HFFc6 (cell line): ENCODE results near the gene GSTO1. TPM values are rescaled to one million over a fixed set of nuclear protein-coding genes. Genes with fewer than 3 reads are reported as not detected.
"Not testable (repeated sequence)": the region's sequence is repeated elsewhere in the genome, so short reads cannot be mapped to it uniquely, and the experiment has no call there.

Source experiments
- DNase-seq: peaks from one replicate; pipeline ENCODE4 v3.0.0-alpha.2; 2018
- H3K27ac Mint-ChIP-seq: 2 replicates; pipeline ENCODE4 v1.8.0; 2020; ENCODE audit warnings: mild to moderate bottlenecking, mixed read lengths
- H3K27me3 Mint-ChIP-seq: 2 replicates; pipeline ENCODE4 v1.8.0; 2021; ENCODE audit warnings: mild to moderate bottlenecking, moderate library complexity, mixed read lengths; ENCODE audit not compliant: insufficient read depth
- H3K36me3 Mint-ChIP-seq: 2 replicates; pipeline ENCODE4 v1.8.0; 2021; ENCODE audit warnings: low read depth, mixed read lengths
- H3K4me1 Mint-ChIP-seq: 2 replicates; pipeline ENCODE4 v1.8.0; 2020; ENCODE audit warnings: low read depth, mixed read lengths
- H3K4me3 Mint-ChIP-seq: 2 replicates; pipeline ENCODE4 v1.8.0; 2020; ENCODE audit warnings: mild to moderate bottlenecking, moderate library complexity, mixed read lengths
- H3K9me3 Mint-ChIP-seq: 2 replicates; pipeline ENCODE4 v1.8.0; 2020; ENCODE audit warnings: mild to moderate bottlenecking, mixed read lengths
- CTCF ChIP-seq: fragments of 200-600 bp; sonication (generic); IDR thresholded peaks from 2 replicates; pipeline ENCODE4 v1.5.0; 2021; ENCODE audit warnings: antibody characterized with exemption, mild to moderate bottlenecking
- total RNA-seq, 6 experiments: library from RNA; stranded (reverse); fragmentation: NEBNext Ultra II Directional; extraction: Animal tissue kit (Norgen Biotek cat#: 25700); gene quantifications; 2 replicates in 1 of 6; 3 replicates in 5 of 6; pipeline ENCODE4 v1.2.3, GENCODE V29; 2021

Gene GSTO1
- total RNA-seq, 6 experiments from 2014 or later: 213 to 242 (median 224) TPM

DNA sequence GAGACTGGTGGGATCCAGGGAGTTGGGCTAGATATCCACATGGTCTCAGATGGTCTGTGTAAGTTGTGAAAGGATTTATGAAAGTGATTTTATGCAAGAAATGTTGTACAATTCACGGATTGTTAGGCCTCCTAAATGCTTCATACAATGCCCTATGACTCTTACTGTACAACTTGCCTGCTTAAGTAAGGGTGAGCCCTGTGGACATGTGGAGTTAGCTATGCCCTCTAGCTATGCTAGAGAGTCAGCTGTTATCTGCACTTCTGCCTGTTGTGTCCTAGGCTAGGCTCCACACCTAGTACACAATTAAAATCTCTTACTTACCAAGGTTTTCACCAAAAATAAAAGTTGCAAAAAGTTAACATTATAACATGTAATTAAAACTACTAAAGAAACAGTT is 20.9 kb upstream of the GSTO1 start:
- DNase-seq: no peak
- H3K4me1 Mint-ChIP-seq: peaks cover 16% of the 10 kb centered on the region
- no peaks in the 10 kb centered on the region for H3K9me3 Mint-ChIP-seq
- H3K36me3 Mint-ChIP-seq: no peaks in the 10 kb centered on the region
- TF ChIP-seq CTCF: no peak
- peak overlapping the region; percentile 46; the same call in 1 of the 2 replicates for H3K4me3 Mint-ChIP-seq
- H3K27me3 Mint-ChIP-seq: peaks cover 6% of the 10 kb centered on the region
- H3K27ac Mint-ChIP-seq: no peak overlapping the region

GRCh38 chr10:104234934-104235333 is 19.8 kb upstream of the GSTO1 start:
- Mint-ChIP-seq H3K27me3 (peaks cover 6% of the 10 kb centered on the region), H3K27ac (no peak overlapping the region), H3K4me1 (peaks cover 16% of the 10 kb centered on the region), H3K36me3 (no peaks in the 10 kb centered on the region), H3K9me3 (no peaks in the 10 kb centered on the region), H3K4me3 (no peak overlapping the region)
- no peak for DNase-seq
- TF ChIP-seq CTCF: no peak

- peaks cover 8% of the 10 kb centered on the region for H3K27me3 Mint-ChIP-seq
- no peak overlapping the region for H3K27ac Mint-ChIP-seq
- H3K9me3 Mint-ChIP-seq: no peaks in the 10 kb centered on the region
- no peak for TF ChIP-seq CTCF
- H3K36me3 Mint-ChIP-seq: no peaks in the 10 kb centered on the region
- peaks cover 15% of the 10 kb centered on the region for H3K4me1 Mint-ChIP-seq
- no peak for DNase-seq
- H3K4me3 Mint-ChIP-seq: no peak overlapping the region
These were observed 18.9 kb upstream of the GSTO1 start for GRCh38 chr10:104235801-104236200.

DNA sequence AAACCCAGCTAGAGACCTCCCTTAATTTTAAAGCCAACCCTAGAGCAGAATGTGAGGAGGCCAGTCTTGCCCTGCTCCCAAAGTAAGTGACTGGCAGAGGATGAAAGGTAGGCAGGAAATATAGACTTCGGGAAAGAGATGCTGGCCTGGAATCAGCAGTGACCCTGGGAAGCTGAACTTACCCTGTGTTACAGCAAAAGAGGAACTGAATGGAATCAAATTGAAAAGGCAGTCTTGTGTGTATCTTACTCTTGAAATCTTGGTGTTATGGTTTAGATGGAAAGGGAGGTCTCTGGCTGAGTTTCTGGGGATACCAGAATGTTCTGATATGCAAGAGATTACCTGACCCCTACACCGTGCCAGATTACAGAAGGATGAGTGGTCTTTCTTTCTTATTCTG is 14.6 kb upstream of the GSTO1 start:
- TF ChIP-seq CTCF: no peak
- Mint-ChIP-seq H3K9me3 (no peaks in the 10 kb centered on the region), H3K4me3 (no peak overlapping the region), H3K27me3 (peaks cover 6% of the 10 kb centered on the region), H3K36me3 (no peaks in the 10 kb centered on the region), H3K27ac (no peak overlapping the region), H3K4me1 (no peaks in the 10 kb centered on the region)
- DNase-seq: no peak

DNA sequence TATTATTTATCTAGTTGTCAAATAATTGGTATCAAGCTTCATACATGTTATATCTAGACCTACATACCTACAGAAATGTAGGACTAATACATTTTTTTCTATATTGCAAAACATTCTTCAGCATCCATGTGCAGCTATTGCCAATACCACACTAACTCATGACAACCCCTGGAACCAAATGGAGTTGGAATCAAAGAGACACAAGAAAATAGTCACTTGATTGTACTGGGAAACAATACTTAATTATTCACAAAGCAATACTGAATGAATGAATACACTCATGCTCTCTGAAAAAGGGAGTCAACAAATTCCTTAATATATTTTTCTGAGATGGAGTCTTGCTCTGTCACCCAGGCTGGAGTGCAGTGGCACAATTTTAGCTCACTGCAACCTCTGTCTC is 12.1 kb upstream of the GSTO1 start:
- Mint-ChIP-seq H3K9me3 (peaks cover 19% of the 10 kb centered on the region), H3K36me3 (peaks cover 9% of the 10 kb centered on the region; the same call in 1 of the 2 replicates), H3K4me1 (peaks cover 9% of the 10 kb centered on the region), H3K4me3 (no peak overlapping the region), H3K27me3 (peaks cover 6% of the 10 kb centered on the region), H3K27ac (no peak overlapping the region)
- DNase-seq: no peak
- no peak for TF ChIP-seq CTCF

DNA sequence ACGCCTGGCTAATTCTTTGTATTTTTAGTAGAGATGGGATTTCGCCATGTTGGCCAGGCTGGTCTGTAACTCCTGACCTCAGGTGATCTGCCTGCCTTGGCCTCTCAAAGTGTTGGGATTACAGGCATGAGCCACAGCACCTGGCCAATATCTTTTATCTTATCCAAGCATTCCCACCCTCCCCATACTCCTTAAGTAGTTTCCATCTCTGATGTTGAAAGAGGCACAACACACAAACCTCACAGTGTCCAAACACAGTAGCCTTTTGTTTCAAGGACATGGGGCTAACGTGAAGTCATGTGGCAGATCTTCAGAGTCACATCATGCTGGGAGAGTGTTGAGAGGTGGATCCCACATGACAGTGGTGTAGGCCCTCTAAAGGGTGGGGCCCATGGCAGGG is 11.7 kb upstream of the GSTO1 start:
- H3K36me3 Mint-ChIP-seq, H3K27ac Mint-ChIP-seq, H3K4me3 Mint-ChIP-seq, H3K4me1 Mint-ChIP-seq, H3K27me3 Mint-ChIP-seq, DNase-seq: not testable (repeated sequence)
- H3K9me3 Mint-ChIP-seq: peaks cover 21% of the 10 kb centered on the region
